T47D (cell line): ENCODE results near the gene SIRPB1.

ENCODE experiments used
- DNase-seq, 2 experiments: peaks; one replicate each; pipeline versions ENCODE4 v3.0.0 to v3.0.0-alpha.2; 2011 to 2012; ENCODE audit warnings: low read depth in 1 of 2, low spot score in 1 of 2
- JUND ChIP-seq: IDR thresholded peaks from 2 replicates; pipeline ENCODE4 v1.6.1; 2012; ENCODE audit warnings: low read depth
- in situ Hi-C: cut with HindIII; loops from 2 replicates; pipeline ENCODE4 v1.10.0; 2016; ENCODE audit warnings: low sequenced_read_pairs, low pct_unique_long_range_greater_than_20kb

The SIRPB1 gene

GRCh38 chr20:1619861-1620444 is at the start of gene SIRPB1:
Gene SIRPB1, minus strand, starts transcription at chr20:1620009. Its CDS starts 65 bp downstream, at chr20:1619944.
- no peak for DNase-seq
- in situ Hi-C loops: no loop called here
- TF ChIP-seq JUND: no peak

- in situ Hi-C loops: no loop called here
- no peak for DNase-seq
- TF ChIP-seq JUND: no peak
These were observed 49.5 kb upstream of the SIRPB1 start for GRCh38 chr20:1669304-1669703.

- DNase-seq: no peak
- no peak for TF ChIP-seq JUND
- in situ Hi-C loops: no loop called here
These were observed 47.8 kb upstream of the SIRPB1 start for GRCh38 chr20:1667502-1668085.

GRCh38 chr20:1666802-1667201 is 47.0 kb upstream of the SIRPB1 start:
- in situ Hi-C loops: no loop called here
- no peak for DNase-seq
- TF ChIP-seq JUND: no peak

DNA sequence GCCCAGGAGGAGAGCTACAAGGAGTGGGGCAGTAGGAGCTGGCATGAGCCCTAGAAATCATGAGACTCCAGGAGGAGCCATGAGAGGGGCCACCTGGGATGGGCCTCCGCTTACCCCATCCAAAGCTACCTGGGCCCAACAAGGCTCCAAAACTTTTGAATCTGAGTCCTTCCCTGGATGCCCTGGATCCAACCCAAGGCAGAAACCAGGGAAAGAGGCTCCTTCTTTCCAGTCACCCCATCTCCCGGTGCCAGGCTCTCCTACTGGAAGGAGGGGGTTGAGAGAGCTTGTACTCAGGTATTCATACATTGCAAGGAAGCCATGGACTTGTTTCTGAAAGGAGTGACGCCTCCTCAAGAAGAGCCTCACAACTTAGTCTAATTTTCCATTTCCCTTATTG is 45.5 kb upstream of the SIRPB1 start:
- no peak for DNase-seq
- in situ Hi-C loops: no loop called here
- no peak for TF ChIP-seq JUND

DNA sequence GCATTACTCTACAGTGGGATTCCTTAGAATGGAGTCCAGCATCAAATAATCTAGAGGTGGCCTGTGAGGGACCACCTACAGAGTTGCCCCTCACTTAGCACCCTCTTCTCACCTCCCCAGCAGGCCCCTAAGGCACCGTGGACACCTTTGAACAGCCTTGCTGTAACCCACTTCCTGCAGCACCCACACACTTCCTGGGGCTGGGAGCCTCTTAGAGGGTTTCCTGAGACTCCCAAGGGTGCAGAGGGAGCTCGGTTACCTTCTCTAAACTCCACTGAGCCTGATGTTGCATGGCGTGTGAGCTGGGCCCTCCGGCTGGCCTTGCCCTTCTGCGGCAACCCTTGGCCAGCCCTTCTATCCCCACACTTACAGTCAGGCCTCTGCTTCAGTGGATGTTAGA is 45.1 kb upstream of the SIRPB1 start:
- no peak for DNase-seq
- no peak for TF ChIP-seq JUND
- in situ Hi-C loops: no loop called here

DNA sequence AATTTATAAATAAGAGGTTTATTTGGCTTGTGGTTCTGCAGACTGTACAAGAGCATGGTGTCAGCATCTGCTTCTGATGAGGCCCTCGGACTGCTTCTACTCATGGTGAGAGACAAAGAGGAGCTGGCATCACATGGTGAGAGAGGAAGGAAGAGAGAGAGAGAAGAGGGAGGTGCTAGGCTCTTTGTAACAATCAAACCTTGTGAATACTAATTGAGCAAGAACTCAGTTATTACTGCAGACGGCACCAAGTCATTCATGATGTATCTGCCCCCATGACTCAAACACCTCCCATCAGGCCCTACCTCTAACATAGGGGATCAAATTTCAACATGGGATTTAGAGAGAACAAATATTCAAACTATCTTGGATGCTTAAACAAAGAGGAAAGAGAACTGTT is 44.1 kb upstream of the SIRPB1 start:
- no peak for DNase-seq

DNA sequence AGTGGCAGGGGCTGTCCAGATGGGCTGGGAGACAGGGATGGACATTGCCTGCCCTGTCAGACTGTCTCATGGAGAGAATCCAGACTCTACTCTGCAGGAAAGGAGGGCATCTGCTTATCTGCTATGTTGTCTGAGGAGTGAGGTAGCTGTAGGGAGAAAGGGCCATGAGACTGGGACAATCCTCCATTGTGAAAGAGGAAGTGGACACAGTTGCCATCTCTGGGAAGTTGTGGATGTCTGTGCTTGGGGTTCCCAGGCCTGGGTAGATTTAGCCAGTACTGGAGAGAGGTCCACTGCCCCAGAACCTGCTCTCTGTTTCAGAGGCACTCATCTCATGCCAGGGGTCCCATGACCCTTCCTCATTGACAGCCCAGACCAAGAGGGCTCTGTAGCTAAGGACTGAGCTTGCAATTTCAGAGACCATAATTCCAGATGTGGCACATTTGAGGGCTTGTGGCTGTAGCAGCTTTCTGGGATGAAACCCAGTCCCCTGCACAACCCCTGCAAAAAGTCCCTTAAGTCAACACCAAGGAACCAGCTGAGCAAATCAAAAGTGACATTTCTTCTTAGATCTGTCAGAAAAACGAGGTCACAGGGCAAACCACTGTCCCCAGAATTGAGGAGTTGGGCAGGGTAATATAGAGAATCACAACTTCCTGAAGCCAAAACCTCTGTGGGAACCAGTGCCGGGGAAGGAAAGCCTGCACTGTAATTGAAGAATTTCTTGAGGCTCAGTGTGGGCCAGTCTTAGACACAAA is 41.9 kb upstream of the SIRPB1 start:
- TF ChIP-seq JUND: no peak
- no peak for DNase-seq
- in situ Hi-C loops: no loop called here

More for the DNA sequence above, 44.1 kb upstream of the SIRPB1 start:
- TF ChIP-seq JUND: no peak
- in situ Hi-C loops: no loop called here

GRCh38 chr20:1660246-1660645 is 40.4 kb upstream of the SIRPB1 start:
- no peak for DNase-seq
- in situ Hi-C loops: no loop called here
- TF ChIP-seq JUND: no peak

- TF ChIP-seq JUND: no peak
- DNase-seq: no peak
- in situ Hi-C loops: no loop called here
These were observed 37.9 kb upstream of the SIRPB1 start, which contains the start of gene SIRPG for GRCh38 chr20:1657556-1658334. Gene SIRPG, minus strand, starts transcription at chr20:1657779. Its CDS starts 65 bp downstream, at chr20:1657714.

DNA sequence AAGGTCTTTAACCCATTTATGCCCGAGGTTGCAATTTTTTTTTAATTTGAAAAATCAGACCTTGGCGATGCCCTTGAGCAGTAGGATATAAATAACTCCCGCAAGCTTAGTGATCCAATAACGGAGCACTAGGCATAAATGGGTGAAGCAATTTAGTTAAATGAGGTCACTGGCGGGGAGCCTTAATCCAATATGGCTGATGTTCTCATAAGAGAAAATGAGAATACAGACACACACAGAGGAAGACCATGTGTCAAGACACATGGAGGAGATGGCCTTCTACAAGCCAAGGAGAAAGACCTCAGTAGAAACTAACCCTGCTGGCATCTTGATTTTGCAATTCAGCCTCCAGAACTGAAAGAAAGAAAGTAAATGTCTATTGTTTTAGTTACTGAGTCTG is 37.0 kb upstream of the SIRPB1 start:
- DNase-seq: no peak
- TF ChIP-seq JUND: no peak
- in situ Hi-C loops: no loop called here

DNA sequence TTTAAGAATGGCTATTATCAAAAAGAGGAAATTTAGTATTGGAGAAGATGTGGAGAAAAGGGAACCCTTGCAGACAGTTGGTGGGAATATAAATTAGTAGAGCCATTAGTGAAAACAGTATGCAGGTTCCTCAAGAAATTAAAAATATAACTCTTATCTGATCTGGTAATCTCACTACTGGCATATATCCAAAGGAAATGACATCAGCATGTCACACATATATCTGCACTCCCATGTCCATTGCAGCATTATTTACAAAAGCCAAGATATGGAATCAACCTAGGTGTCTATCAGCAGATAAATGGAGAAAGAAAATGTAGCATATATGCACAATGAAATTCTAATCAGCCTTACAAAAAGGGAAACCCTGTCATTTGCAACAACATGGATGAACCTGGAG is 35.2 kb upstream of the SIRPB1 start:
- in situ Hi-C loops: no loop called here
- DNase-seq: no peak
- TF ChIP-seq JUND: no peak
